ENCODE measurements around the gene MTM1.

DNA sequence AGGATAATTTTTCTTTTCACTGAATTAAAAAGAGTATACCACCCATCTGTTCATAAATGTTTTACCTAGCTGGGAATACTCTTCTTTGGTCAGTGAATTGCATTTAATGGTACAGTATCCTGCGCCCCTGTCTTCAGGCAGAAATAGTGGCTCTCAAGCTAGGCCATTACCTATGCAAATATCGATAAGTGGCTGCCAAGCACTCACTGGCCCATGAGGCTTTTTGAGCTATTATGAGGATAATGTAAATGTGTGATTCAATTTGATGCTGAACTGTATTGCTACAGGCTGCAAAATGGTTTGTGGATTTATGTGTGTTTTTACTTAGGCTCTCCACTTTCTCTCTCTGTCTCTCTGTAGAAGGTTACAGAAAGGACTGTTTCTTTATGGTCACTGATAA lies 94.7 kb downstream of the MTM1 start:
- TF ChIP-seq, protein P1, sequence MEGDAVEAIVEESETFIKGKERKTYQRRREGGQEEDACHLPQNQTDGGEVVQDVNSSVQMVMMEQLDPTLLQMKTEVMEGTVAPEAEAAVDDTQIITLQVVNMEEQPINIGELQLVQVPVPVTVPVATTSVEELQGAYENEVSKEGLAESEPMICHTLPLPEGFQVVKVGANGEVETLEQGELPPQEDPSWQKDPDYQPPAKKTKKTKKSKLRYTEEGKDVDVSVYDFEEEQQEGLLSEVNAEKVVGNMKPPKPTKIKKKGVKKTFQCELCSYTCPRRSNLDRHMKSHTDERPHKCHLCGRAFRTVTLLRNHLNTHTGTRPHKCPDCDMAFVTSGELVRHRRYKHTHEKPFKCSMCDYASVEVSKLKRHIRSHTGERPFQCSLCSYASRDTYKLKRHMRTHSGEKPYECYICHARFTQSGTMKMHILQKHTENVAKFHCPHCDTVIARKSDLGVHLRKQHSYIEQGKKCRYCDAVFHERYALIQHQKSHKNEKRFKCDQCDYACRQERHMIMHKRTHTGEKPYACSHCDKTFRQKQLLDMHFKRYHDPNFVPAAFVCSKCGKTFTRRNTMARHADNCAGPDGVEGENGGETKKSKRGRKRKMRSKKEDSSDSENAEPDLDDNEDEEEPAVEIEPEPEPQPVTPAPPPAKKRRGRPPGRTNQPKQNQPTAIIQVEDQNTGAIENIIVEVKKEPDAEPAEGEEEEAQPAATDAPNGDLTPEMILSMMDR (IDR thresholded peaks at IDR 0.05), result no peak
- TF ChIP-seq POLR2AphosphoS5 (IDR thresholded peaks at IDR 0.05), result no peak
